Neural cell (in vitro differentiated cells): Measurements from ENCODE around the gene RUVBL1.

Experiments
- EP300 ChIP-seq: fragments of 450-650 bp; conservative IDR thresholded peaks from 2 replicates; pipeline ENCODE4 v1.6.1; 2014; ENCODE audit warnings: antibody characterized with exemption, mild to moderate bottlenecking, moderate library complexity; ENCODE audit not compliant: poor library complexity, severe bottlenecking
- EZH2 ChIP-seq: fragments of 200-600, 300-800 bp; shearing (Covaris generic), sonication (generic); IDR thresholded peaks from 2 replicates; pipeline ENCODE4 v1.6.1; 2014; ENCODE audit warnings: antibody characterized with exemption, low read length, borderline replicate concordance, mild to moderate bottlenecking; ENCODE audit not compliant: insufficient read depth, poor library complexity, severe bottlenecking
- RAD21 ChIP-seq: fragments of 450-650 bp; conservative IDR thresholded peaks from 2 replicates; pipeline ENCODE4 v1.6.1; 2014; ENCODE audit warnings: antibody characterized with exemption, mild to moderate bottlenecking, moderate library complexity
- TF ChIP-seq, protein P1 (sequence below): fragments of 450-650 bp; IDR thresholded peaks from 2 replicates; pipeline ENCODE4 v1.5.1; 2014; ENCODE audit warnings: antibody characterized with exemption, mild to moderate bottlenecking, moderate library complexity; ENCODE audit not compliant: poor library complexity, severe bottlenecking

DNA sequence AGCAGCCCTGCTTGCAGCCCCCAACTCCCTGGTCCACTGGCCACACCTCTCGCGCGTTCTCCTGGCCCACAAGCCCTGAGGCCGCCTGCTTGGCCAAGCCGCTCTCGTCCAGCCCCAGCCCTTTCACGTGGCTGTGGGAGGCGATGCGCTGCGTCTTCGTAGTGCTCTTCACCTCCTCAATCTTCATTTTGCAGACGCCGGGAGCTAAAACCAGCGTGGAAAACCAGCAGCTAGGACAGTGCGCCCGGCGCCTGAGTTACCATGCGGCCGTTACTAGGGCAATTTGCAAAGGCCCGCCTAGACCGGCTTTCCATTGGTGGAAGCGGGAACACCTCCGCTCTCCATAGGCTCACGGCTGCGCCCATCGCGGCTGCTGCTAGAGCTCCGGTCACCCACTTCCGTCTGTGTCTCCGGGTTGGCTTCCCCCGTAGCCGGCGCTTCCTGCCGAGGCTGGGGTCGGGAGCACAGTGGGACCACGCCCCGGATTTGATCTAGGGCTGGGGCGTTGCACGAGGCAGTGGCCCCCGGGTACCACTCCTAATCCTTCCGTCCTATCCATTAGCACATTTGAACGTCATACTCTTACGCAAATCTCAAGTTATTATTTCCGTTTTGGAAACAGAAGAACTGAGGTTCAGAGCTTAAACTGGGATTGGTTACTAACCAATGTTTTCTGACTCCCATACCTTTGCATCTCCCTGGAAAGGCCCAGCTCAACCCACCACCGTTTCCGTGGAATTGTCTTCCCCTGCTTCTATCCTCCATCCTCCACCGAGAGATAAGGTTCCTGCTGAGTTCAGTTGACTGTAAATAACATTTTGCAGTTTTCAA is at the start of gene RUVBL1:
- TF ChIP-seq EP300 (peak; percentile 35), RAD21 (no peak), EZH2 (no peak)
- TF ChIP-seq, protein P1, sequence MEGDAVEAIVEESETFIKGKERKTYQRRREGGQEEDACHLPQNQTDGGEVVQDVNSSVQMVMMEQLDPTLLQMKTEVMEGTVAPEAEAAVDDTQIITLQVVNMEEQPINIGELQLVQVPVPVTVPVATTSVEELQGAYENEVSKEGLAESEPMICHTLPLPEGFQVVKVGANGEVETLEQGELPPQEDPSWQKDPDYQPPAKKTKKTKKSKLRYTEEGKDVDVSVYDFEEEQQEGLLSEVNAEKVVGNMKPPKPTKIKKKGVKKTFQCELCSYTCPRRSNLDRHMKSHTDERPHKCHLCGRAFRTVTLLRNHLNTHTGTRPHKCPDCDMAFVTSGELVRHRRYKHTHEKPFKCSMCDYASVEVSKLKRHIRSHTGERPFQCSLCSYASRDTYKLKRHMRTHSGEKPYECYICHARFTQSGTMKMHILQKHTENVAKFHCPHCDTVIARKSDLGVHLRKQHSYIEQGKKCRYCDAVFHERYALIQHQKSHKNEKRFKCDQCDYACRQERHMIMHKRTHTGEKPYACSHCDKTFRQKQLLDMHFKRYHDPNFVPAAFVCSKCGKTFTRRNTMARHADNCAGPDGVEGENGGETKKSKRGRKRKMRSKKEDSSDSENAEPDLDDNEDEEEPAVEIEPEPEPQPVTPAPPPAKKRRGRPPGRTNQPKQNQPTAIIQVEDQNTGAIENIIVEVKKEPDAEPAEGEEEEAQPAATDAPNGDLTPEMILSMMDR = no peak
